Mesothelial cell of epicardium (in vitro differentiated cells): Measurements from ENCODE around the gene NYNRIN. TPM values are rescaled to one million over a fixed set of nuclear protein-coding genes. Genes with fewer than 3 reads are reported as not detected.
"Not testable (repeated sequence)": the region's sequence is repeated elsewhere in the genome, so short reads cannot be mapped to it uniquely, and the experiment has no call there.

Source experiments
- DNase-seq, 2 experiments: peaks; one replicate each; pipeline ENCODE4 v3.0.0; 2021; ENCODE audit warnings: low spot score in 2 of 2; ENCODE audit not compliant: unreplicated experiment in 2 of 2
- H3K27ac Mint-ChIP-seq: 2 replicates; pipeline ENCODE4 v1.8.0; 2021; ENCODE audit warnings: mixed read lengths
- H3K27me3 Mint-ChIP-seq: 2 replicates; pipeline ENCODE4 v1.8.0; 2021; ENCODE audit warnings: low read depth, mixed read lengths
- H3K36me3 Mint-ChIP-seq: 2 replicates; pipeline ENCODE4 v1.8.0; 2021; ENCODE audit warnings: mixed read lengths
- H3K4me1 Mint-ChIP-seq: 2 replicates; pipeline ENCODE4 v1.8.0; 2021; ENCODE audit warnings: mixed read lengths
- H3K4me3 Mint-ChIP-seq: 2 replicates; pipeline ENCODE4 v1.8.0; 2021; ENCODE audit warnings: mild to moderate bottlenecking, moderate library complexity, mixed read lengths
- H3K9me3 Mint-ChIP-seq: 2 replicates; pipeline ENCODE4 v1.8.0; 2021; ENCODE audit warnings: mixed read lengths
- CTCF ChIP-seq: fragments of 200-600 bp; sonication (generic); IDR thresholded peaks from one replicate; pipeline ENCODE4 v1.5.0; 2021; ENCODE audit warnings: antibody characterized with exemption; ENCODE audit not compliant: unreplicated experiment
- total RNA-seq: library from RNA; stranded (reverse); gene quantifications from 3 replicates; pipeline ENCODE4 v1.2.1, GENCODE V29; 2021

Gene NYNRIN
- total RNA-seq, 1 donor from 2014 or later, result 173 TPM

DNA sequence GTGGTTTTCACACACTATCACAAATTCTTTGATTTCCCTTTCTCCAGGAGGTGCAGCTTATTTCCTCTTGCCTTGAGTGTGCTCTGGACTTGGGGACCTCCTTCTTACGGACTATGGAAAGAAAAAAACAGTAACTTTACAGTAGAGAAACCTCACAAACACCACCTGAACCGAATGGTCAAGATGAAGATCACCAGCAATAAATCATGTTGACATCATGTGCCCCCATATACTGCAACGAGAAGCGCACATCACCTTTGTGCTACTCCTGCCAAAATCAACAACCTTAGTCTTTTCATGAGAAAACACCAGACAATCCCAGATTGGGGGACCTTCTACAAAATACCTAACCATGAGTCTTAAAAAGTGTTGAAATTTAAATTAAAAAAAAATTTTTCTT is 13.3 kb upstream of the NYNRIN start:
- Mint-ChIP-seq H3K36me3 (no peaks in the 10 kb centered on the region), H3K4me1 (peaks cover 42% of the 10 kb centered on the region), H3K4me3 (no peak overlapping the region), H3K9me3 (no peaks in the 10 kb centered on the region), H3K27me3 (no peaks in the 10 kb centered on the region), H3K27ac (no peak overlapping the region)
- TF ChIP-seq CTCF, result no peak
- no peak for DNase-seq

GRCh38 chr14:24387009-24387345 is 11.8 kb upstream of the NYNRIN start:
- peaks cover 42% of the 10 kb centered on the region for H3K4me1 Mint-ChIP-seq
- DNase-seq, result no peak
- H3K27ac Mint-ChIP-seq, result no peak overlapping the region
- H3K4me3 Mint-ChIP-seq, result no peak overlapping the region
- no peak for TF ChIP-seq CTCF
- no peaks in the 10 kb centered on the region for H3K27me3 Mint-ChIP-seq
- no peaks in the 10 kb centered on the region for H3K9me3 Mint-ChIP-seq
- H3K36me3 Mint-ChIP-seq, result no peaks in the 10 kb centered on the region

DNA sequence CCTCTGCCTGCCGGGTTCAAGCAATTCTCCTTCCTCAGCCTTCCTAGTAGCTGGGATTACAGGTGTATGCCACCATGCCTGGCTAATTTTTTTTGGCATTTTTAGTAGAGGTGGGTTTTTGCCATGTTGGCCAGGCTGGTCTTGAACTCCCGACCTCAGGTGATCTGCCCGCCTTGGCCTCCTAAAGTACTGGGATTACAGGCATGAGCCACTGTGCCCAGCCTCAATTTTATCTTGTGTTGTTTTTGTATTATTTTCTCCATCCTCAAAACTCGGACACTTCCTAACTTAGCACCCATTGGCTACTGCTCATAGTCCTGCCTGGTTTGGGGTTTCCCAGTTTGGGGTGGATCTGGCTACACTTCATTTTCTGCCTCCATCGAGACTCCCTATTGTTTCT is 11.2 kb upstream of the NYNRIN start:
- not testable (repeated sequence) for H3K27ac Mint-ChIP-seq, H3K9me3 Mint-ChIP-seq, H3K4me3 Mint-ChIP-seq, H3K27me3 Mint-ChIP-seq, H3K36me3 Mint-ChIP-seq, DNase-seq
- peaks cover 40% of the 10 kb centered on the region for H3K4me1 Mint-ChIP-seq

DNA sequence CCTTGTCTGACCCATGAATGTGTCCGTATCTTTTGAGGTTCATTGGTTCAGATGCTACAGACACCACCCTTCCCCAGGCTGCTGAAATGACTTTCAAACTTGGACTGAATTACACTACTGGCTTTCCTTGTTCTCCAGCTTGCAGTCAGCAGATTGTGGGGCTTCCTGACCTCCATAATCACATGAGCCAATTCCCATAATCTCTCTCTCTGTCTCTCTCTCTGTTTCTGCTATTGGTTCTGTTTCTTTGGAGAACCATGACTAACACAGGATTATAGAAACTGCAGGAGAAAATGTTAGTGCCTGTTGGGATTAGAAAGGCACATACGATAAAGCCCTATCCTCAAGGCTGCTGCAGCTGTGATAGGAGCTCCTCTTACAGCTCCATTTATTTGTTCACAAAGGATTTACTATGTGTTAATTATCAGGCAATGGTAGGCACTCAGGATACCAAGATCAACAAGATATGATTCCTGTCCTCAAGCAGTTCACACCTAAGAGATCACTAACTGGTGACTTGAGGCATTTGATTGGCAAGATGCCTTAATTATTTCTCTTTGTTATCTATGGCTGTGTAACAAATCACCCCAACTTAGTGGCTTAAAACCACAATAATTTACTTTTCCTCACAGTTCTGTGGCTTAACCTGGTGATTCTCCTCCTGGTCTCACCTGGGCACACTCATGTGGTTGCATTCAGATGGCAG is 10.2 kb upstream of the NYNRIN start:
- no peak for TF ChIP-seq CTCF
- Mint-ChIP-seq H3K9me3 (no peaks in the 10 kb centered on the region), H3K27ac (peak overlapping the region; percentile 61), H3K4me1 (peaks cover 45% of the 10 kb centered on the region), H3K4me3 (no peak overlapping the region), H3K27me3 (no peaks in the 10 kb centered on the region), H3K36me3 (no peaks in the 10 kb centered on the region)
- DNase-seq, result no peak

- no peak overlapping the region for H3K4me3 Mint-ChIP-seq
- H3K36me3 Mint-ChIP-seq, result no peaks in the 10 kb centered on the region
- no peaks in the 10 kb centered on the region for H3K9me3 Mint-ChIP-seq
- TF ChIP-seq CTCF, result no peak
- DNase-seq, result no peak
- H3K4me1 Mint-ChIP-seq, result peaks cover 52% of the 10 kb centered on the region
- H3K27ac Mint-ChIP-seq, result peak overlapping the region; percentile 61
- no peaks in the 10 kb centered on the region for H3K27me3 Mint-ChIP-seq
Measured at GRCh38 chr14:24389226-24389848, 9.5 kb upstream of the NYNRIN start.

- TF ChIP-seq CTCF, result no peak
- Mint-ChIP-seq H3K27ac (peak overlapping the region; percentile 87), H3K9me3 (no peaks in the 10 kb centered on the region), H3K4me3 (no peak overlapping the region), H3K27me3 (no peaks in the 10 kb centered on the region), H3K4me1 (peaks cover 59% of the 10 kb centered on the region), H3K36me3 (no peaks in the 10 kb centered on the region)
- DNase-seq, result no peak
Measured at GRCh38 chr14:24390701-24391468, 7.9 kb upstream of the NYNRIN start.
